ENCODE data around the gene UXS1.
A peak's percentile ranks its signal among the peaks of the same experiment; 100 is the strongest.

GRCh38 chr2:106193977-106194778 is at the start of gene UXS1:
- TF ChIP-seq, protein P1, sequence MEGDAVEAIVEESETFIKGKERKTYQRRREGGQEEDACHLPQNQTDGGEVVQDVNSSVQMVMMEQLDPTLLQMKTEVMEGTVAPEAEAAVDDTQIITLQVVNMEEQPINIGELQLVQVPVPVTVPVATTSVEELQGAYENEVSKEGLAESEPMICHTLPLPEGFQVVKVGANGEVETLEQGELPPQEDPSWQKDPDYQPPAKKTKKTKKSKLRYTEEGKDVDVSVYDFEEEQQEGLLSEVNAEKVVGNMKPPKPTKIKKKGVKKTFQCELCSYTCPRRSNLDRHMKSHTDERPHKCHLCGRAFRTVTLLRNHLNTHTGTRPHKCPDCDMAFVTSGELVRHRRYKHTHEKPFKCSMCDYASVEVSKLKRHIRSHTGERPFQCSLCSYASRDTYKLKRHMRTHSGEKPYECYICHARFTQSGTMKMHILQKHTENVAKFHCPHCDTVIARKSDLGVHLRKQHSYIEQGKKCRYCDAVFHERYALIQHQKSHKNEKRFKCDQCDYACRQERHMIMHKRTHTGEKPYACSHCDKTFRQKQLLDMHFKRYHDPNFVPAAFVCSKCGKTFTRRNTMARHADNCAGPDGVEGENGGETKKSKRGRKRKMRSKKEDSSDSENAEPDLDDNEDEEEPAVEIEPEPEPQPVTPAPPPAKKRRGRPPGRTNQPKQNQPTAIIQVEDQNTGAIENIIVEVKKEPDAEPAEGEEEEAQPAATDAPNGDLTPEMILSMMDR (IDR thresholded peaks at IDR 0.05) = no peak
- TF ChIP-seq EP300 (IDR thresholded peaks at IDR 0.05) = peak in 1 of 4 donors; percentile 24
- peak; percentile 35 to 61 for TF ChIP-seq POLR2A (IDR thresholded peaks at IDR 0.05)

All from sigmoid colon (tissue), 4 donors.